ENCODE measurements around the gene SLC22A2. TPM values are rescaled to one million over a fixed set of nuclear protein-coding genes. Genes with fewer than 3 reads are reported as not detected.

SLC22A2 gene
- total and polyA plus RNA-seq, 2 donors from 2014 or later: 27.9 to 73.7 TPM

- Histone ChIP-seq H3K36me3 (ENCODE audit: control insufficient read depth in 2 of 3, insufficient read depth in 3 of 3, low read length in 3 of 3) (peaks cover 0 to 6% (median 0%) of the 10 kb centered on the region in 3 donors), H3K9ac (ENCODE audit: low read length in 3 of 3) (no peak overlapping the region), H3K4me1 (ENCODE audit: control insufficient read depth in 2 of 3, insufficient read depth in 2 of 3, low read depth in 1 of 3, low read length in 3 of 3) (peaks cover 0 to 21% (median 5%) of the 10 kb centered on the region in 3 donors), H3K4me3 (ENCODE audit: low read length in 3 of 3) (no peak overlapping the region), H3K9me3 (ENCODE audit: control insufficient read depth in 2 of 3, insufficient read depth in 1 of 3, low read length in 3 of 3) (no peaks in the 10 kb centered on the region), H3K27me3 (ENCODE audit: control insufficient read depth, insufficient read depth, low read length) (no peaks in the 10 kb centered on the region), H3K27ac (ENCODE audit: low read depth in 2 of 2, low read length in 2 of 2) (peak overlapping the region; percentile 8 to 59)
- FAIRE-seq (peak; percentile 41), DNase-seq (no peak)
- intact Hi-C loops (cut with DNase I): no loop called here
- no peak for TF ChIP-seq CTCF (IDR thresholded peaks at IDR 0.05; ENCODE audit: borderline replicate concordance, extremely low read depth, insufficient read depth)
These were observed 33.9 kb downstream of the SLC22A2 start for GRCh38 chr6:160224639-160225237.

- Histone ChIP-seq H3K4me3 (ENCODE audit: low read length in 3 of 3) (no peak overlapping the region), H3K27ac (ENCODE audit: low read depth in 2 of 2, low read length in 2 of 2) (no peak overlapping the region), H3K4me1 (ENCODE audit: control insufficient read depth in 2 of 3, insufficient read depth in 2 of 3, low read depth in 1 of 3, low read length in 3 of 3) (peaks cover 0 to 23% (median 5%) of the 10 kb centered on the region in 3 donors), H3K9me3 (ENCODE audit: control insufficient read depth in 2 of 3, insufficient read depth in 1 of 3, low read length in 3 of 3) (no peaks in the 10 kb centered on the region), H3K36me3 (ENCODE audit: control insufficient read depth in 2 of 3, insufficient read depth in 3 of 3, low read length in 3 of 3) (peaks cover 0 to 6% (median 0%) of the 10 kb centered on the region in 3 donors), H3K27me3 (ENCODE audit: control insufficient read depth, insufficient read depth, low read length) (no peaks in the 10 kb centered on the region), H3K9ac (ENCODE audit: low read length in 3 of 3) (no peak overlapping the region)
- no peak for TF ChIP-seq CTCF (IDR thresholded peaks at IDR 0.05; ENCODE audit: borderline replicate concordance, extremely low read depth, insufficient read depth)
- intact Hi-C loops (cut with DNase I): no loop called here
- DNase-seq (no peak), FAIRE-seq (no peak)
These were observed 36.1 kb downstream of the SLC22A2 start for GRCh38 chr6:160222491-160222890.

GRCh38 chr6:160221918-160222317 is 36.7 kb downstream of the SLC22A2 start:
- DNase-seq (no peak), FAIRE-seq (no peak)
- no peak for TF ChIP-seq CTCF (IDR thresholded peaks at IDR 0.05; ENCODE audit: borderline replicate concordance, extremely low read depth, insufficient read depth)
- no peaks in the 10 kb centered on the region for H3K9me3 ChIP-seq (ENCODE audit: control insufficient read depth in 2 of 3, insufficient read depth in 1 of 3, low read length in 3 of 3)
- intact Hi-C loops (cut with DNase I): no loop called here
- H3K4me1 ChIP-seq (ENCODE audit: control insufficient read depth in 2 of 3, insufficient read depth in 2 of 3, low read depth in 1 of 3, low read length in 3 of 3): peaks cover 0 to 23% (median 5%) of the 10 kb centered on the region in 3 donors
- no peaks in the 10 kb centered on the region for H3K27me3 ChIP-seq (ENCODE audit: control insufficient read depth, insufficient read depth, low read length)
- no peak overlapping the region for H3K9ac ChIP-seq (ENCODE audit: low read length in 3 of 3)
- peaks cover 0 to 6% (median 0%) of the 10 kb centered on the region in 3 donors for H3K36me3 ChIP-seq (ENCODE audit: control insufficient read depth in 2 of 3, insufficient read depth in 3 of 3, low read length in 3 of 3)
- no peak overlapping the region for H3K27ac ChIP-seq (ENCODE audit: low read depth in 2 of 2, low read length in 2 of 2)
- no peak overlapping the region for H3K4me3 ChIP-seq (ENCODE audit: low read length in 3 of 3)
